Left cardiac atrium (tissue), 4 donors: ENCODE measurements around the gene SCP2D1. TPM values are rescaled to one million over a fixed set of nuclear protein-coding genes. Genes with fewer than 3 reads are reported as not detected.

ENCODE experiments used
- ATAC-seq, 2 donors: fragments of 200-7000 bp; cut with Tn5 transposase; one replicate each; pipeline ENCODE4 v1.9.1; 2020; ENCODE audit warnings: mild to moderate bottlenecking in 2 of 2, moderate library complexity in 2 of 2
- DNase-seq: peaks from one replicate; pipeline ENCODE4 v3.0.0-alpha.2; 2020
- intact Hi-C, 2 donors: fragments of 100-400 bp; cut with DNase I; formaldehyde crosslinking; loops; one replicate each; pipeline versions ENCODE4 v1.14.1 to v1.15.1; 2022 to 2023
- total RNA-seq, 2 donors: library from RNA; stranded (reverse); fragmentation: NEBNext Ultra II Directional; extraction: Animal tissue kit (Norgen Biotek cat#: 25700); gene quantifications; one replicate each; pipeline ENCODE4 v1.2.1, GENCODE V29; 2021
- donor health status: DM: no; HTN: yes; CAD: no.
- donor health status: DM: no; HTN: yes; CAD: no; lungs with severe emphysema.
- donor health status: DM: yes; HTN: yes; CAD: no.
- donor health status: Dilated cardiomyopathy.

SCP2D1 gene
- total RNA-seq, 2 donors from 2014 or later: not detected

DNA sequence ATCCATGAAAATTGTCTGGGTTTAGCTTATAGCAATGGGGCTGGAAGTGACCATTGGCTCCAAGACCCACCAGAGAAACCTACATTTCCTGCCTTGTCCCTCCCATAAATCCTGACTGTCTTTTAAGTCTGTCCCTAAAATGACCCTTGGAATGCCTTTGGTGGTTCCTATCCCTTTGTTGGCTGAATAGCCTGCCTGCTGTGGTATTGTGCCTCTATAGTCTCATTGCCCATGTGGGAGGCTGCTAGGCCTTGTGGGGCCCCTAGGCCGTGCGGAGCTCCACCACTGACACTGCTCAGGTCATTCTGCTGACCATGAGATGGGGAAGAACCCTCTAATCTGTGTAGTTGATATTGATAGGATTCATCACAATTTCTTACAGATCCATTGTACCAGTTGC, 43.3 kb downstream of the SCP2D1 start:
- ATAC-seq (no peak), DNase-seq (no peak)
- intact Hi-C loops: no loop called here

DNA sequence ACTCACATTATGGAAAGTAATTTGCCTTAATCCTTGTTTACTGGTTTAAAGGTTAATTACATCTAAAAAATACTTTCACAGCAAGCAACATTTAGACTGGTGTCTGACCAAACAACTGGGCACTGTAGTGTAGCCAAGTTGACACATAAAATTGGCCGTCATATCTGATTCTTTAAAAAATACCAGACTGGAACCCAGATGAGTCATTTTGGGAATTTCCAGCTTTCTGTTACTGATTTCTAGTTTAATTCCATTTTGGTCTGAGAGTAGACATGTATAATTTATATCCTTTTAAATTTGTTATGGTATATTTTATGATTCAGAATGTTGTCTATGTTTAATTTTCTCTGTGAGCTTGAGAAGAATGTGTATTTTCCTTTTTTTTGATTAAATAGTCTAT, 44.1 kb downstream of the SCP2D1 start:
- ATAC-seq (peak in 1 of 2 donors; percentile 29), DNase-seq (no peak)
- intact Hi-C loops: no loop called here

DNA sequence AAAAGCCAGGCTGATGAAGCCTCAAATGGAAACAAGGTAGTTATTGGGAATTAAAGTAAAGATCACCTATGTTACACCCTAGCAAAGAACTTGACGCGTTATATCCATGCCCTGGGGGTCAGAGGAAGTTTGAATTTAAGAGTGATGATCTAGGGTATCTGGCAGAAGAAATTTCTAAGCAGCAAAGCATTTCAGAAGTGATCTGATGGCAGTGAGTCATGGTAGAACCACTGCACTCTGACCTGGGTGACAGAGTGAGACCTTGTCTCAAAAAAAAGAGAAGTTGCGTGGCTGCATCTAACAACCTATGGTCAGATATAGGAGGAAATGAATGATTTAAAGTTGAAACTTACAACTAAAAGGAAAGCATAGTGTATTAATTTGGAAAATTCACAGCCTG, 45.2 kb downstream of the SCP2D1 start:
- intact Hi-C loops: no loop called here
- no peak for ATAC-seq
- DNase-seq: no peak

Other genes with a start within 250 kb of the SCP2D1 start
- 10 to 100 TPM; 79.1 to 84.9 TPM for gene SMIM26, start 246.4 kb upstream of the SCP2D1 start, total RNA-seq
- 10 to 100 TPM; 12.1 to 18.9 TPM for gene DTD1, start 225.7 kb upstream of the SCP2D1 start, total RNA-seq